ENCODE data around the gene ZNF646.

Gene ZNF646

GRCh38 chr16:31132303-31132979 is 58.2 kb downstream of the ZNF646 start:
- DNase-seq: no peak

DNA sequence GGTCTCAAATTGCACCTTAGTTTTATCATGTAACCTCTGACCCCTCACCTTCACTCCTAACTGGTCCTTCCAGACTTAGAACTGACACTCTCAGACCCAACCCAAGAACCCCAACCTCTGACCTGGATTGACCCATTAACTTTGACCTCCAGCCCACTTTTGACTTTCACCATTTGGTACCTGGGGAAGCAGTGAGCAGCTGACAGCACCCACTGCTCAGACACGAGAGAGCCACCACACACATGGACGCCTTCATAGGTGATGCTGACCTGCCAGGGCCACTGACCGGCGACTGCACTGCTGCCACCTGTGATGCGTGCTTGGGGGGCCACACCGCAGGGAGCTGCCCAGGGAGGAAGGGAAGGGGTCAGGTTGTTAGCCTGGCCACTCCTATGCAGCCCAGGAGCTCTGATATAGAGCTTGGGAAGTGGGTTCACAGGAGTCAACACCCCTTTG is 58.9 kb downstream of the ZNF646 start:
- no peak for DNase-seq

Data from NCI-H146 (cell line).